GM10248 (cell line): ENCODE measurements around the gene GAS5.

ENCODE experiments used
- CTCF ChIA-PET: fragments of 300-600 bp; sonication (Branson Sonifier 250); formaldehyde crosslinking; extraction: SDS; loops from one replicate; lab custom pipeline; 2021; ENCODE audit warnings: antibody characterized with exemption; lab: Yijun Ruan, JAX
- POLR2A ChIA-PET: fragments of 350-650 bp; sonication (Branson Sonifier 250); formaldehyde crosslinking; extraction: SDS; loops from one replicate; lab custom pipeline; 2020; ENCODE audit warnings: antibody characterized with exemption; lab: Yijun Ruan, JAX
- DNase-seq: peaks from one replicate; pipeline ENCODE4 v3.0.0; 2012; ENCODE audit errors: extremely low spot score
- TF ChIP-seq, protein P1 (sequence below): IDR thresholded peaks from 2 replicates; pipeline ENCODE4 v1.5.1; 2012; ENCODE audit warnings: mild to moderate bottlenecking, low read depth; ENCODE audit errors: extremely low read depth, missing control alignments, control extremely low read depth

GAS5 gene

DNA sequence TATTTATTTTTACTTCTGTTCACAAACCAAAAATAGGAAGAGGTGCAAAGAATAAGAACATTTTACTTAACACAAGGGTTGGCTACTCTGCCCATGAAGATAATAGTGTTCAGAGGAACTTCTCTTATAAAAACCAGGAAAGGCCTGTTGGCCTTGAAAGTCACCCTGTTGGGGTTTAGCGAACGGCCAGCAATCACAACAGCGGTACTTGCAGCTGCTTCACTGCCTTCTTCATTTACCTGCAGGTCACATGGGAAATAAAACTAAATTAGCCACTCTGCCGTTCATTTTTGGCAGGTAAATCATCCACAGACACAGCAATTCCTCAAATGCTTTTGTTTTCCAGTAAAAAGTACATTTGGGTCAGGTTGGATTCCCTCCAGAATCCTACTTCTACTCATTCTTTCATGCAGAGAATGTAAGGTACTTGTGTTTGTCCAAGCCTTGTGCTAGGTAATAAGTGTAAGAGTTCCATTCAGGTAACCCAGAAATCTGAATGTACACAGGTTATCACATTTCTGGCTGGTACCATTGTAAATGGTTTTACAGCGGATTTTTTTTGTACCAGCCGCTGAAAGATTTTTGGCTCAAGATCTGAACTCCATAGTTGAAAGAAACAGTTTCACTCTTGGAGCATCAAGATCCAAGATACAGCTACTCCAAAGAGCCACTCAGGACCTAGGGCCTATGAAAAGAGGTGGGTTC lies 36.2 kb upstream of the GAS5 start:
- DNase-seq: no peak
- POLR2A ChIA-PET: no interaction called here
- CTCF ChIA-PET: no interaction called here
- TF ChIP-seq, protein P1, sequence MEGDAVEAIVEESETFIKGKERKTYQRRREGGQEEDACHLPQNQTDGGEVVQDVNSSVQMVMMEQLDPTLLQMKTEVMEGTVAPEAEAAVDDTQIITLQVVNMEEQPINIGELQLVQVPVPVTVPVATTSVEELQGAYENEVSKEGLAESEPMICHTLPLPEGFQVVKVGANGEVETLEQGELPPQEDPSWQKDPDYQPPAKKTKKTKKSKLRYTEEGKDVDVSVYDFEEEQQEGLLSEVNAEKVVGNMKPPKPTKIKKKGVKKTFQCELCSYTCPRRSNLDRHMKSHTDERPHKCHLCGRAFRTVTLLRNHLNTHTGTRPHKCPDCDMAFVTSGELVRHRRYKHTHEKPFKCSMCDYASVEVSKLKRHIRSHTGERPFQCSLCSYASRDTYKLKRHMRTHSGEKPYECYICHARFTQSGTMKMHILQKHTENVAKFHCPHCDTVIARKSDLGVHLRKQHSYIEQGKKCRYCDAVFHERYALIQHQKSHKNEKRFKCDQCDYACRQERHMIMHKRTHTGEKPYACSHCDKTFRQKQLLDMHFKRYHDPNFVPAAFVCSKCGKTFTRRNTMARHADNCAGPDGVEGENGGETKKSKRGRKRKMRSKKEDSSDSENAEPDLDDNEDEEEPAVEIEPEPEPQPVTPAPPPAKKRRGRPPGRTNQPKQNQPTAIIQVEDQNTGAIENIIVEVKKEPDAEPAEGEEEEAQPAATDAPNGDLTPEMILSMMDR: no peak

DNA sequence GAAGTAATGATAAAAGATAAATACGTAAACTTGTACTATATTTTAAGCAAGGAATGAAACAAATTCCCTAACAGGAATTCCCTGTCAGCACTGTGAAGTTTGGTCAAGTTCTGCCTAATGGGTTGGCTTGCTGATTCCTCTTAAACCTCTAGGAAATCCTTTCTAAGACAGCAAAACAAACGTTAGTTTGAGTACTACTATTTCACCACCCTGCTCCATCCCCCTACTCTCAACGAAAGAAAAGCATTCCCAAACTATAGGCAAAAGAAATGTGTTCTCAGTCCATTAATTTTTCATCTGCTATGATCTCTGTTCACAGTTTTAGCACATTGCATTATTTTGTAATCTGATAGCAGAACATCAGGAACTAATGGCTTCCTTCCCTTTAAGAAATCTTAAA lies 33.2 kb upstream of the GAS5 start:
- DNase-seq: no peak
- POLR2A ChIA-PET: no interaction called here
- CTCF ChIA-PET: no interaction called here
- TF ChIP-seq, protein P1: no peak

DNA sequence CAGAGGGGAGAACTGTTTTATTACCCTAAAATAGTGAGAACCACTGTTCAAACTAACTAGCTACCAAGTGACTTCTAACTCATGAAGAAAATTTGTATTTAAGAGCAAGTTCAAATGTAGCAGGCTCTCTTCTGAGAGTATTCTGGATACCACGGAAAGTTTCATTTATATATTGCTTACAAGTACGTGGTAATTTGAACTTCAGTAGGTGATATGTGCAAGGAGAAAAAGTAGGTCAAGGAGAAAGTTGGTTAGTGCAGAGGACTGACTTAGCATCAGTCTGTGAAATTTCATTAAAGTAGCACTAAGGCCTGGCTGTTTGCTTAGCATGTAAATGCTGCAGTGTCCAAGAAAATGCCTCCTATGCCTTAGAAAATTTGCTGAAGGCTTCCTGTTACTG lies 32.6 kb upstream of the GAS5 start:
- TF ChIP-seq, protein P1: no peak
- no peak for DNase-seq
- POLR2A ChIA-PET: no interaction called here
- CTCF ChIA-PET: no interaction called here

DNA sequence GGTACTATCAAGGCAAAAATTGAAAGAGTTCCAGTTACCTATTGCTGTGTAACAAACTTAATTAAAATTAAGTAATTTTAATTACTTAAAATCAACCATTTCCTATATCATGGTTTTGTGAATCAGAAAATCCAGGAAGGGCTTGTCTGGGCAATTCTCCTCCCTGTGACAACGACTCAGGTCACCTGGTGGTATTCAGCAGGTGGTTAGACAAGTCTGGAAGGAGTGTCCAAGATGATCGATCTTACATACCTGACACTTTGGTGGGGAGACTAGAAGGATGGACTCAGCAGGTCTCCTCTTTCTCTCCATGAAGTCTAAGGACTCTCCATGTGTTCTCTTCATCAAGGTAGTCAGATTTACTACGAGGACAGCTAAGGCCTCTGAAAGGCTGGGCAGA lies 26.4 kb upstream of the GAS5 start:
- POLR2A ChIA-PET: no interaction called here
- DNase-seq: no peak
- CTCF ChIA-PET: no interaction called here
- TF ChIP-seq, protein P1: no peak

DNA sequence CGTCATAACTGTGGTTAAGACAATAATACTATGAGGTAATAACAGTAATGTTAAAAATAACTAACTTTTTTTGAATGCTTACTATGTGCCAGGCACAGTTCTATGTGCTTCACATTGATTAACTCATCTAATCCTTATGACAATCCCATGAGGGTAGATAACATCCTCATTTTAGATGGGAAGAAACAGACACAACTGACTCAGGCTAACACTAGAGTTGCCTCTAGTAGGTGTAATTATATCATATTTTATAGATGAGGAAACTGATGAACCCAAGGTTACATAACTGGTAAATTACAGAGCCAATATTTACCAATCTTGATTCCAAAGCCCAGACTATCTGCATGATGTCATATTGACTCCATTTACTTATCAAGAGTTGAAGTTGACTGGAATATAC lies 25.8 kb upstream of the GAS5 start:
- CTCF ChIA-PET: no interaction called here
- POLR2A ChIA-PET: no interaction called here
- DNase-seq: no peak
- TF ChIP-seq, protein P1: no peak

DNA sequence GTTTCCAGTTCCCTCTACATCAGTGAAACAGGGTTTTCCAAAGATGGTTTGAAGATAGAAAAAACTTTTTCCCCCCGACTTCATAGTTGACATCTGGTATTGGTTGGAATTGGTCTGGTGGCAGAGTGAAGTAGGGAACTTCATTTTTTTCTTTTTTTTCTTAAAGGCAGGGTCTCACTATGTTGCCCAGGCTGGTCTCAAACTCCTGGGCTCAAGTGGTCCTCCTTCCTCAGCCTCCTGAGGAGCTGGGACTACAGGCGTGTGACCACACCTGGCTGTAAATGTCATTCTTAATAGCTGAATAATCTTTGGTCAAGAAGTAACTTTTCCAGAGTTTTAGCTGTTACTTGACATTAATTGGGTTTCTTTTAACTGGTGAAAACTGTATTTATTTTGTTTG lies 22.1 kb upstream of the GAS5 start:
- ChIA-PET POLR2A (no interaction called here), CTCF (interaction anchor here (0.8 to 1.4 kb wide), 3 partner anchors 9 to 60 kb away, joined by 3 to 4 read pairs (median 3); no protein-coding TSS in a partner anchor)
- no peak for DNase-seq
- TF ChIP-seq, protein P1: no peak
